Hippocampal formation (tissue), 2 donors: ENCODE results near the gene SRL.

ENCODE experiments used
- DNase-seq, 2 donors: peaks; one replicate each; lab custom pipeline; 2025; lab: John Stamatoyannopoulos, UW

Gene SRL

DNA sequence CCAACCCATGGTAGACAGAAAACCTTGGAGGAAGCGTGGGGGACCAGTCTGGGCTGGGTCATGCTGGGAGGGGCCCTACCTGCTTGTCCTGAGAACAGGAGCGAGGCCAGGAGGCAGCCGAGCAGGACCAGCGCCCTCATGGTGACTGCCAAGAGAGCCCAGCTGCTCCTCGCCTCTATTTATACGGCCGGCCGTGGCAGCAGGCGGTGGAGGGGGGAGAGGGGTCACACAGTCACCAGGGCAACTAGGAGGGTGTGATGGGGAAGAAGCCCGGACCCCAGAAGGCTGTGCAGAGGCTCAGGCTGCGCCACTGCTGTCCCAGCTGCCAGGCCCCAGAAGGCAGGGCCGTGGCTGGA, at the start of gene SRL:
TSS of gene SRL (minus strand) at position 153 of the 356 bp plus-strand sequence. CDS start at position 140, 13 bp downstream.
- no peak for DNase-seq

DNA sequence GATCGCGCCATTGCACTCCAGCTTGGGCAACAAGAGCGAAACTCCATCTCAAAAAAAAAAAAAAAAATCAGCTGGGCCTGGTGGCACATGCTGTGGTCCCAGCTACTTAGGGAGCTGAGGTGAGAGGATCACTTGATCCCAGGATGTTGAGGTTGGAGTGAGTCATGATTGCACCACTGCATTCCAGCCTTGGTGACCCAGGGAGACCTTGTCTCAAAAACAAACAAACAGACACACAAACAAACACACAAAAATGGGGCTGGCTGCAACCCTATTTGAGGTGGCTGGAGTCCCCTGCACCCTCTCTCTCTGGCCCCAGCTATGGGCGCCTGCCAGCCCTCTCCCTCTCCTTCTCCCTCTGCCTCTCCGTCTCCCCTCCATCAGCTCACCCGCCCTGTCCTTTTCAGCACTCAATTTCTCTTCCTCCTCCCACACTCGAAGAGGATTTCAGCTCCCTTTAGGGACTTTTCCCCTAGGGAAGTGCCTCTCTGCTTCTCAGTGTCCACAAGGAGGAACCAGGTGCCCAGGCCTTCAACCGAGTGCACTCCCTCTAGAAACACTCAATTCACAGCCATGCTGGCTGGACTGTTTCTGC, 48.5 kb upstream of the SRL start:
- no peak for DNase-seq

DNA sequence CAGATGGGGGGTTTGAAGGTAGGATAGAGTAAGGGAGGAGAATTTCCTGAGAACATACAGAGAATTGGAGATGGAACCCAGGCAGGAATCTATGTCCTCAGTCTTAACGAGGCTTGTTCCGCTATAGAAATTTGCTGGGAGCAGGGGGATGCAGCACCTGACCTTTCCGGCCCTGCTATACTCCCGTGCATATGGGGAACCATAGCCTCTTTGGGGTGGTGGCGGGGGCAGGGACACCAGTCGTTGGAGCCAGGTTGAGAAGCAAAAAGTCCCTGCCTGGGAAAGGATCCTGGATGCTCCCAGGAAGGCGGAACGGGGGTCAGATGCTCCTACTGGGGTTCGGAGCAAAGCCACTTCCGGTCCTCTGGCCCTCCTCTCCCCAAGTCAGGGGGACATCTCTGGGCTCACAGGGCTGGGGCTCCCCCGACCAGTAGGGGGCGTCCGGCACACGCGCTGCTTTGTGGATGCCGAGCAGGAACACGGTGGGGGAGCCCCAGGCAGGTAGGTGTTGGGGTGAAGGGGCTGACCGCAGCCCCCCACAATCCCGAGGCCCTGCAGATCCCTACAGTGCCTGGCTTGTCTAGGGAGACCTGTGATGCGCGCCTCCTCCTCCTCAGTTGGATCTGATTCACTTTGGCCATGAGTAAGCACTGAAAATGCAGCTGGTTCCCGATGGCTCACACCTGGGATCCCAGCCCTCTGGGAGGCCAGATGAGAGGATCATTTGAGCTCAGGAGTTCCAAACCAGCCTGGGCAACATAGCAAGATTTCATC, 46.5 kb upstream of the SRL start:
- DNase-seq = peak; percentile 20 to 62

DNA sequence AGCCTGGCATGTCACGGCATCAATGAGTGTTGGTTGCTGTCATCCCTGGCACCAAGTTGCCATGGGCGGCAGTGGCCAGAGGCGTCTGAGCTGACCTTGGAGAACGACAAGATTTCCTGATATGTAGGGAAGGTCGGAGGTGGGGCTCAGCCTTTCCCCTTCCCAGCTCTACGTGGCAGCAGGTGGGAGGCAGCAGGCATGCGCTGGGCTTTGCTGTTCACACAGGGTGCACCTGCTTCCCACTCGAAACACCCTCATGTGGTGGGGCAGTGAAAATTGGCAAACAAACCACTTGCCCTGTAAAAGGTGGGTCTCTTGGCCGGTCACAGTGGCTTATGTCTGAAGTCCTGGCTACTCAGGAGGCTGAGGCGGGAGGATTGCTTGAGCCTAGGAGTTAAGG, 43.3 kb upstream of the SRL start:
- DNase-seq = no peak

DNA sequence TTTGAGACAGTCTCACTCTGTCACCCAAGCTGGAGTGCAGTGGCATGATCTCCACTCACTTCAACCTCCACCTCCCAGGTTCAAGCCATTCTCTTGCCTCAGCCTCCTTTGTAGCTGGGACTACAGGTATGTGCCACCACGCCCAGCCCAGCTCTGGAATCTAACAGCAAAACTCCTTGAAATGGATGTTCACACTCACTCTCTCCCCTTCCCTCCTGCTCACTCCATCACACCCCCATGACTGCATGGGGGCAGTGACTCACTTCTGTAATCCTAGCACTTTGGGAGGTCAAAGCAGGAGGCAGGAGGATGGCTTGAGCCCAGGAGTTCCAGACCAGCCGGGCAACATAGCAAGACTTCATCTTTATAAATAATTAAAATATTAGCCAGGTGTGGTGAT, 42.1 kb upstream of the SRL start:
- DNase-seq = no peak

DNA sequence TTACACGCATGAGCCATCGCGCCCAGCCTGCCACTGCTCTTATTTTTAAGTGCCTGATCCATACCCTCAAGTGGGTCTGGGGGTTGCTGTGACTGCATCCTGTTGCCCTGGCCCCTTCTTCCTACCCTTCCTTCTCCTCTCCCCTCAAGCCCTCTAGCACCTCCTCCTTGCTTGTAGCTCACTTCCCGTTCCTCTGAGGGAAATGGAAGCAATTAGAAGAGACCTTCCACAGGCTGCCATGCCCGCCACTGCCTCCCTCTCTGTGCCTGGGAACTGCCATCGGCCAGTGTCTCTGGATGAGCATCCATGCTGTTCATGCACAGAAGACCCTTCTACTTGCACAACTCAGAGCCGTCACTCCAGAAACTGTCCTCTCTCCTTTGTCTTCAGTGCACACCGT, 41.6 kb upstream of the SRL start:
- DNase-seq = no peak

DNA sequence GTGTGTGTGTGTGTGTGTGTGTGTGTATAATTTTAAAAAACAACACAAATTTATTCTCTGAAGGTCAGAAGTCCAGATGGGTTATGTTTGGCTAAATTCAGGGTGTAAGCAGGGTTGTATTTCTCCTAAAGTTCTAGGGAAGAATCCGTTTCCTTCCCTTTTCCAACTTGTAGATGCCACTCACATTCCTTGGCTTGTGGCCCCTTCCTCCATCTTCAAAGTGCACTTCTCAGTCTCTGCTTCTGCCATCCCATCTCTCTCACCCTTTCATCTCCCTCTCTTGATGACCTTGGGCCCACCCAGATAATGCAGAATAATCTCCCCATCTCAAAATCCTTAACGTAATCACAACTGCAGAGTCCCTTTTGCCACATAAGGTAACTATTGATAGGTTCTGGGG, 38.7 kb upstream of the SRL start:
- no peak for DNase-seq

DNA sequence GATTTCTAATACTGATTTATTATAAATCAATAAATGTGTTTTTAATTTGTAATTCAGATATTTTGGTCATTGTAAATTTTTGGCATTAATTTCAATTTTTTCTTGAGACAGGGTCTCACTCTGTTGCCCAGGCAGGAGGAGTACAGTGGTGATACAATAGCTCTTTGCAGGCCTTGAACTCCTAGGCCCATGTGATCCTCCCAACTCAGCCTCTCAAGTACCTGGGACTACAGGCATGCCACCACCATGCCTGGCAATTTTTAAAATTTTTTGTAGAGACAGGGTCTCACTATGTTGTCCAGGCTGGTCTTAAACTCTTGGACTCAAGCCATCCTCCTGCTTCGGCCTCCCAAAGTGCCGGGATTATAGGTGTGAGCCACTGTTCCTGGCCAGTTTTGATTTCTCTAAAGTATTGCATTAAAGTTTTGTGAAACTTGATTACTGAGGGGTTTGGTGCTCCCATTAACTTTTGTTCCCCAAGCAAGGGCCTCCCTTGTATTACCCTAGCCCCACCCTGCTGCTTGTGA, 36.2 kb upstream of the SRL start:
- DNase-seq = no peak

DNA sequence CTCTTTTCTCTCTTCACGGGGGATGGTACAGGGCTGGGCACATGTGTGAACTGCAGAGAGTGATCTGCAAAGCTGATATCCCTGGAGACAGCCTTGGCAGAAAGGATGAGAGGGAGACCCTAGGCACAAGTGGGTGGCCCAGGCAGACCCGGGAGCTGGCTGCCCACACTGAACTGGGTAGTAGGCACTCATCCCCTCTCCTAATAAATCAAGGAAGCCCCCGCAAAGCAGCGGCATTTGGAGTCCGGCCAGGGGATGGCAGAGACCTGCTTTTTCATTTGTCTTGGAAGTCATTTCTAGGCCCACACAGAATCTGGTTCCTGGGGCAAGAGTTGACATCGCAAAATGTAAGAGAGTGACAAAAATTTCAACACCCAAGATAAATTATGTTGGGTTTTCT, 34.0 kb upstream of the SRL start:
- DNase-seq = no peak

DNA sequence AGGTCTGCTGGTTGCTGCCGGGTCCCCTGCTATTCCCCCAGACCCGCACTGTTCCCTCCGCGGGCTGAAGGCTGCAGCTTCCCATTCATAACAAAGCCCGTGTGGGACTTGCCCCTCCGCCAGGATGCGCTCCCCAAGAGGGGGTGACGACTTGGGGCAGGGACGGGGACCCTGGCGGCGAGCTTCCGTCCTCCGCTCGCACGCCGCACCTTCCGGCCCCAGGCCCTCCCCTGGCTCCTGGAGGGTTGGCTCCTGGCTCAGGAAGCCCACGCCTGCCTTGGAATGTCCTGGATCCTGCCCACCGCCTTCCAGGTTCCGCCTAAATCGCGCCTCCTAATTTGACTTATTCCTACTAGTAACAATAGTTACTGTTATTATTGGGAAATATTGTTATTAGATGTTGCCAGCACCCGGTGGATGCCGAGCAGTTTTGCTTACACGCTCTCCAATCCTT, 32.0 kb upstream of the SRL start:
- peak in 1 of 2 donors; percentile 54 for DNase-seq

DNA sequence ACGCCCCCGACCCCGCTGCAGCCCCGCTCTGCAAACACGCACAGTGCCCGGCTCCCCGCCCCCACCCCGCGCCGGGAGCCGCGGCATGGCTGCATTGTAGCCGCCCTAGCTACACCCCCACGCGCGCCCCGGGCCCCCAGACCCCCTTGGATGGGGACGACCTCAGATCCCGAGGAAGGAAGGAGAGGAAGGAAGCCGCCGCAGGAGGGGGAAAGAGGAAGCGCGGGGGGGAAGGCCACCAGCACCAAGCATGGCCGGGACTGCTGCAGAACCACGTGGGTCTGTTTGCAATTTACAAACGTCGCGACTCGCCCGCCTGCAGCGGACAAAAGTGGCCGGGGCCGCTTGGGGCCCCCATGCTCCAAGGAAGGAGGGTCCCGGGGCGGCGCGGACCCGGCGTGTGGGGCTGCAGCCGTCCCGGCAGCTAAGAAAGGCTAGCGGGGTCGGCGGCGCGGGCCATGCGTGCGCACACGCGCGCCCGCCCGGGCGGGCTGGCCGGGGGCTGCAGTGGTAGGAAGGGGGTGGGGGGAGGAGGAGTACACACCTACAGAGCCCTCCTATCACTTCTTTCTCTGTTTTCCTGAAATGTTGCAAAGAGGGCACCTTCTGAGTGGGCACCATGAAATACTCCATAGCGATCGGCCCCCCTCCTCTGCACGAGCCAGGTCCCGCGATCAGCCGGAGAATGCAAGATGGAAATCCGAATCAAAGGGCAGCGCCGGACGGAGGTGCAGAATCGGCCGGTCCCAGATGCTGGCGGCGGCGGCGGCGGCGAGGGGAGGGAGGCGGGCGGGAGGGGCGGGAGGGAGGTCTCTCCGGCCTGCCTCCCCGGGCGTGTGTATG, 30.5 kb upstream of the SRL start:
- peak; percentile 45 to 71 for DNase-seq

DNA sequence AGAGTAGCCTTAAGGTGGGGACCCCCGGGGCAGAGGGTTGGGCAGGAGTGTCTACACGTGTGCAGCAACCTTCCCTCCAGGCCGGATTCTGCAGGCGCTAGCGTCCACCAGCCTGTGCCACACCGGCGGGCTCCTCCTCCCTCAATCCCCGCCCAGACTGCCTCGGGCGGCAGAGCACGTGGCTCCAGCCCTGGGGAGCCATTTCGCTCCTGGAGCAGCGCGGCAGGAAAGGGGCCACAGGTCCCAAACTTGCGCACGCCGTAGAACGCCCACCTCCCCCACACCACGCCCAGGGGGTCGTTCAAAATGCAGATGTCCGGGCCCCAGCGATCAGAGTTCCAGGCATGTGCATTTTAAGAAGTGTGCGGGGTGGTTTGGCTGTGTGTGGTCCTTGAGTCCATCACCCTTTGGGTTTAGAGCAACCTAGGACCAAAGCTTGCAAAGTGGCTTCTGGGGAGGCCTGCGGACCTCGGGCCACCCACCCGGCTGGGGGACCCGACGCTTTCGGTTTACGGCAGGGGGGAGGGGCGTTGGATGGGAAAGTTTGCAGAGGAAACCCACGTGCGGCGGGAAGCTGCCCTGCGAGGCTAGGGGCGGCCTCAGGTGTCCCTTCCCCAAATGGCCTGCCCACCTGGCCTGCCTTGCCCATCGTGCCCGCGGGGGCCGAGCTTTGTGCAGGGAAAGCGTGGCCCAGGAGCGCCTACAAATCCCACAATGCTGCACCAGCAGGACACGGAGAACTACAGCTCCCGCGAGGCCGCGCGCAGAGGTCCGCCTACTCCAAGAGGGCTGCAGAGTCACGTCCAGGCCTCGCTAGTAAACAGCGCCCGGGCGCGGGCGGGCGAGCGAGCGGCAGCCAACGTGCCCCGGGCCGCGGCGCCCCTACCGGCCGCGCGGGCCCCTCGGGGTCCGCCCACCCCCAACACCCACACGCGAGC, 29.6 kb upstream of the SRL start:
- DNase-seq = peak; percentile 90 to 95

DNA sequence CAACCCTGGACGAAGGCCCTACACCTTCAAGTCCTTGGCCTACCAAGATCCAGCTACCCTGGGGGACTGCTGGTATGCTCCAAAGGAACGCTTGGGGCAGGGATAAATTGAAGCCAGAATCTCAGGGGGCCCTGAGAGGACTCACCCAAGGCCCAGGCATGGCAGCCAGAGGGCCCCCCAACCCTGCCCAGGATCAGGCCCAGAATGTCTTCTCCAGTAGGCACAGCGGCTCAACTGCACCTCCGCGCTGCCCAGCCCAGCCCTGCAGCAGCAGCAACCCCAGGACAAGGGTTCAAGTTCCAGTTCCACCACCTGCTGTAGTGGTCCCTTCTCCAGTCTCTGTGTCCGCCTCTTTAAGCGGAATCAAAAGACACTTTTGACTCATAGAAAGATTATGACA, 28.7 kb upstream of the SRL start:
- DNase-seq = no peak

DNA sequence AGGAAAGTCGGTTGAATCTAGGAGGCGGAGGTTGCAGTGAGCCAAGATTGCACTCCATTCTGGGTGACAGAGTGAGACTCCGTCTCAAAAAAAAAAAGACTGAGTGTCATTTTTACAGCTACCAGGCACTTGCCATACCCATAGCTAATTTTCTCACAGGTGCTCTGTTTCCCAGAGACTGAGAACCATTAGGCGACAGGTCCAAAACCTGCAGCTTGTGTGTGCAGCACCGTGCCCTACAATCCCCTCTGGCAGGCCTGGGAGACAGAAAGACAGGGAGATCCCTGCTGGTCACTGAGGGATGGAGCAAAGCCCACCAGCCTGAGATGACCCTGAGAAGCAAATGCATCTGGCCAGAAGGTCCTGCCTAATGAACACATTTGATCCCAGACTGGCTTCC, 28.2 kb upstream of the SRL start:
- no peak for DNase-seq

DNA sequence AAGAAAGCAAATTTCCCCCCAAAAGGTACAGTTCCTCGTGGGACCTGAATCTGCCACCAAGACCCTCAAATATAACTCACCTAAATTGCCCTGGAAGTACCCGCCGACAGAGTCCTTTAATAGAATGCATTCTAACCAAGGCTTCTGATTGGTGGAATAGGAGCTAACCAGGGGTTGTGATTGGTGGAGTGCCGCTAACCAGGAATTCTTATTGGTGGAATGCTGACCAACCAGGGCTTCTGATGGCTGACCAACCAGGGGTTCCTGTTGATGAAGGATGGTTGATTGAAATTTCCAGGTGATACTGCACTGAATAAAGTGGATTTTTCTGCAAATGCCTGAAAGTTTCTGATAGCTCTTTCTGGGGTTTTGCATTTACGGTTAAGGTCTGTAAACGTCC, 24.5 kb upstream of the SRL start:
- DNase-seq = no peak

DNA sequence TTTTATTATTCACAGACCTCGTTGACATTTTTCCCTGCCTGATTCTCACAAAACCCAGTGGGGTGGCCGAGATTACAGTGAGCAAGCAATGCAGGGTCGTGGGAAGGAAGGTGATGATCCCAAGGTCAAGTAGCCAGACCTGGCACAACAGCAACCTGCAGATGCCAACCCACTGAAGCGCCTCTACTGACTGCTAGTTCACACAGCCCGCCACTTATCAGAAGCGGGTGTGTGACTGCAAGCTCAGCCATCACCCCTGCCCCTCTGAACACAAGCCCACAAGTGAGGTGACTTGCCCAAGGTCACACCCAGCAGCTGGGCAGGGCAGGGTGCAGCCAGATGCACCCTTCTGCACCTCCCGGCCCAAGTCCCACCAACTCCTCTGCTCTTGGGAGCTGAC, 23.8 kb upstream of the SRL start:
- DNase-seq = no peak

DNA sequence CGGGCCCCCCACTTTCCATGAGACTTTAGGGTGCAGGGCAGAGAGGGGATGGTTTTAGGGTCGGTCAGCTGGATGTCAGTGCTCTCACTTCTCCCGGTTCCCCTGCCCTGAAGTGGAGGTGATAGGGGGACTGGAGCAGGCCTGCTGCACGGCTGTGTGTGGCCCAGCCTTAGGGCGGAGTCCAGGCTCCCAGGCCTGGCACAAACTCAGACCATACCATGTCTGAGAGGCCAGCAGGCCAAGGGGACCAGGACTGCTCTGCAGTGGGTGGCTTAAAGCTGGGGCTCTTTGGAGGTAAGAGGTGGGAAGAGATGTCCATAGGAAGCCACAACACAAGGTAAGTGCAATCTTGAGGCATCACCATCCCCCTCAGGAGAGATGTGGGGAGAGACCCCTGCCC, 22.7 kb upstream of the SRL start:
- no peak for DNase-seq

DNA sequence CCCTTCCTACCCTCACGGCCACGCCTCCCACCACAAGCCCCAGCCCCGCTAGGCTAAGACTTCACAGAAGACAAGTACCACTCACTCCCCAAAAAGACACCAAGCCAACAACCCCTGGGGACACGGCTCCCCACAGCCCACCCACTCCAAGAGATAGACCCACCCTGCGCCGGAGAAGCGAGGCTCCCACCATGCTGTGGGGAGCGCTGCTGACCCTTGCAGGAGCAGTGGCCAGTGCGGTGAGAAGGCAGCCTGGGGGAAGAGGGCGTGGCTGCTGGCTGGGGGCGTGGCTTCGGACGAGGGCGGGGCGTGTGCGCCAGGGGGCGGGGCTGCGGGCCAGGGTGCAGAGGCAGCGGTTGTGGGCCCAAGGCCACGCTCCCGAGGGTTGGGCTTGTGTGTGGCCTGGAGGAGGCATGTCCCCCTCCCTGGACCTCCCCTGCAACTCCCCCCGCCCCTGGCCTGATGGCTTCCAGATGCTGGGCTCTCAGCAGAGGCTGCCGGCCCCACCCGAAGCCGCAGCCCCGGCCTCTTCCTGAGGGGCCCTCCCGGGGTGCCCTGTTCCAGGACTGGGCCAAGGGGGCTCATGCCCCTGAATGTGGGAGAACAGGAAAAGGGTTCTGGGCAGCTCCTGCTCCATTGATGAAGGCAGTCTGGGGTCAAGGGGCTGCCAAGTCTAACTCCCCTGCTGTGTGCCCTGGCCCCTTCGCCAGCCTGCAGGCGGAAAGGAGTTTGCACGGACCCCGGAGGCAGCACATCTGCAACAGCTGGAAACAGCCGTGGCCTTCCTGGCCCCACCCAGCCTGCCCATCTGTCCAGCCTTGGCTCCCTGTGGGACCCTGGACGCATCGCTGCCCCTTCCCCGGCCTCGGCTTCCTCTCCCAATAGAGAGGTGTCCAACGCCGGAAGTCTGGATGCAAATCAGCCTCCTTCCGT, 21.9 kb upstream of the SRL start:
- DNase-seq = no peak

DNA sequence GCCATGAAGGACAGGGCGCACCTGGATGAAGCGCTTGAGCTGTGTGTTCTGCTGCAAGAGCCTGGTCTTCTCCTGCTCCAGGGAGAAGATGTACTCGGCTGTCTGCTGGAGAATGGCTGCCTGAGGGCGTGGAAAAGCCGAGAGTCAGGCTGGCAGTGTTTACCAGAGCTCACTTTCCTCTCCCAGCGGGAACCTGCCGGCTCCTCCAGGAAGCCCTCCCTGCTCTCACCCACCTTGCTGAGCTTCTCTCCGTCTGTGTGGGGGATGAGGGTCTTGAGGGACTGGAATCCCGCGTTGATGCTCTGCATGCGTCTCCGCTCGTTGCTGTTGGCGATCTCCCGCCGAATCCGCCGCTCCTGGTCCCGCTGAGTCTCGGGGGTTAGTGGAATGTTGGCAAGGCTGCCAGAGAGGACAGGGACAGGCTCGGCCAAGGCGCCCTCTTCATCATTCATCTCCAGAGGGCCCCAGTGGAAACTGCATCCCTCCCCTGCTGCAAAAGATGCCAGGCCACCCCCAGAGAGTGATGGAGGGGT, 20.5 kb upstream of the SRL start:
- DNase-seq = no peak

DNA sequence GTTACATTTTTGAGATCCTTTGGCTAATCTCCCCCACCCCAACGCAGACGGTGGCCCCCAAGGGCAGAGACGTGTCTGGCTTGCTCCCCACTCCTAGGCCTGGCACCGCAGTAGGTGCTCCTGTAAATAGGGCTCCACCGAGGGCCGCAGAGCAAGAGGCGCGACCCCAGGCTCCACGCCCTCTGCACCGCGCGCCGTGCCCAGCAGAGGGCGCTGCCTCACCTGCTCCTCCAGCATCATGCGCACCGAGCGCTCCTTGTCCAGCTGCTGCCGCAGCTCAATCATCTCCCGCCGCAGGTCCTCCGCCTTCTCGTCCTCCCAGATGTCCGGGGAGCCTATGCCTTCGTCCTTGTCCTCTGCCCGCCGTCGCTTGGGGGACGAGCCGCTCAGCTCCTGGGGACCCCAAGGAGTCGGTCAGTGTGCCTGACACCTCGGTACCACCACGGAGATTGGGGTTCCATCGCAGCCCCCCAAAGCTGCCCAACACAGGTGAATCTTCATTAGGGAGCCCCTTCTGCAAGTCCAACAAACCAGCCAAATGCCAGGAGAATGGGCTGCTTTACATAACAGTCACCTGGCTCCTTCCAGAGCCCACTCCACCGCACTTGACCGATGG, 19.8 kb upstream of the SRL start:
- no peak for DNase-seq
